Eye (tissue), 1 donor: ENCODE measurements around the gene OR51F2.
"Not testable (repeated sequence)": the region's sequence is repeated elsewhere in the genome, so short reads cannot be mapped to it uniquely, and the experiment has no call there.

Experiments
- DNase-seq: peaks from one replicate; pipeline ENCODE4 v3.0.0-alpha.2; 2015

The OR51F2 gene, protein sequence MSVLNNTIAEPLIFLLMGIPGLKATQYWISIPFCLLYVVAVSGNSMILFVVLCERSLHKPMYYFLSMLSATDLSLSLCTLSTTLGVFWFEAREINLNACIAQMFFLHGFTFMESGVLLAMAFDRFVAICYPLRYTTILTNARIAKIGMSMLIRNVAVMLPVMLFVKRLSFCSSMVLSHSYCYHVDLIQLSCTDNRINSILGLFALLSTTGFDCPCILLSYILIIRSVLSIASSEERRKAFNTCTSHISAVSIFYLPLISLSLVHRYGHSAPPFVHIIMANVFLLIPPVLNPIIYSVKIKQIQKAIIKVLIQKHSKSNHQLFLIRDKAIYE

DNA sequence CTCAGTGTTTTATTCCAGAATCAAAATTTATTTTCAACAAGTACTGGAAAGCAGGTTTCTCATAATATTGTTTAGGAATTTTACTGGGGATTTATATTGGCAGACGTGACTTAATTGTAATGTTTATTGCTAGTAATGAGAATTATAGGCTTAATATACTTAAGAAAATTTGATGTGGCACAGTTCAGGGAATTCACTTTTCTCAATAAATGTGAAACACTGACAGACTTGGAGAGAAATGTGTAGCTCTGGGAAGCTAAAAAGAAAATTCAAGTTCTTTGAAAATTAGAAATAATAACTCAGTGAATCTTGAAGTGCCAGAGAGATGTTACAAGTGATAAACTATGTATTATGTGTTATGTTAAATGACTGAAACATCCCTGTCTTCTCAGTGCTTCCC is at the start of gene OR51F2:
TSS of gene OR51F2 (plus strand) at position 301 of the 400 bp plus-strand sequence. CDS start 101 bp downstream, outside the sequence.
- DNase-seq, result no peak

DNA sequence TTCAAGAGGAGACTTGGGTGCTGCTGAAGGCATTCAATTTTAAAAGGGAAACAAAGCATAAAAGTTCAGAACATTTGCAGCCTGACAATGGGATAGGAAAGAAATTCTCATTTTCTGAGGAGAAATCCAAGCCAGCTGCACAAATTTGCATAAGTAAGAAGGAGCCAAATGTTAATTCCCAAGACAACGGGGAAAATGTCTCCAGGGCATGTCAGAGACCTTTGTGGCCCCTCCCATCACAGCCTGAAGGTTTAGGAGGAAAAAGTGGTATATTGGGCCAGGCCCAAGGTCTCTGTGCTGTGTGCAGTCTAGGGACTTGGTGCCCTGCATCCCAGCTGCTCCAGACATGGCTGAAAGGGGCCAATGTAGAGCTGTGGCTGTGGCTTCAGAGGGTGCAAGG is 38.7 kb upstream of the OR51F2 start:
- DNase-seq, result no peak

DNA sequence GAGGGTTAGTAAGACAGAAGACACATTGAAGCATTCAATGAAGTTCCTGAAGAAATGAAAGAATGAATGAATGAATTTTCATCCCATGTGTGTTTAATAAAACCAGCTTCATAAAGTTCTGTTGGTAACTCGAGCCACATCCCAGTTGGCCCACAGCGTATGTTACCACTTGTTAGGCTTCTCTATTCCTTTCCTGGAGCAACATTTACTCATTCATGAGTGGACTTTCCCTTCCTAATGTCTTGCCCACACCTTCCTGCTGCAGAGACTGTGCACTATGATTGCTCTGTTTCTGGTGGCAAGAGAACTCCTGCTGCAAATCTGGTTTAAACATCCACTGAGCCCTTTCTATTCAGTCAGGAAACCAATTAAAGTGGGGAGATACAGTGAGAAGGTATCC is 23.9 kb upstream of the OR51F2 start:
- no peak for DNase-seq

DNA sequence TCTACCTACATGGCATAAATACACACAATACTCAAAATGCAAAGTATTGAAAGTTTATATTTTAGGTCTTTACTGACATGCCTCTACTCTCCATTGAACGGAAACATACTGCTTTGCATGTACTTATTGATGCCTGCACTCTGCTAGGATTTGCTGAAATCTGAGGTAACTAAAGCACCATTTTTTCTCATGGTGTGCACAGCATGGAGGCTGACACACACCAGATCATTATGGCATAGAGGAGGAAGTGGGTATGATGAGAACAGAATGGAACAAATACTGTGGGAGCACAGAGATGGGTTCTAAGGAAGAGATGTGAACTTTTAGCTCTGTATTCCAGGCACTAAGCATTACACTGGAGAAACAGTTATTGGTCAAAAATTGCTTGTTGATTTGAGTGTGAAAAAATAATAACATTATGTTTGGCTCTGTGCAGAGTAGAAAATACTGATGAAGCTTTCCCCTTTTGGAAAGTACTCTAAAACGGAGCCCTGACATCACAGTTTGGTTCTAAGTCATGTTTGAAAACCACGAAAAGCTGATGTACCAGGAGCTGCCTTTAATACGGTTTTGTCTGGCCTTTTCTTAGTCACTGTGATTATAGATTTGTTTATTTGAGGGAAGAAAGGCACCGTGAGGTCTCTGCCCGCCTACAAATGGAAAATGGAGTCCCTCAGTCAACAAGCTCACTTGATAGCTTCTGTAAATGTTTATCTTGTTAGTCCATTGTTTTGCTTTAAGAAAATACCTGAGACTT is 22.5 kb upstream of the OR51F2 start:
- DNase-seq, result no peak

DNA sequence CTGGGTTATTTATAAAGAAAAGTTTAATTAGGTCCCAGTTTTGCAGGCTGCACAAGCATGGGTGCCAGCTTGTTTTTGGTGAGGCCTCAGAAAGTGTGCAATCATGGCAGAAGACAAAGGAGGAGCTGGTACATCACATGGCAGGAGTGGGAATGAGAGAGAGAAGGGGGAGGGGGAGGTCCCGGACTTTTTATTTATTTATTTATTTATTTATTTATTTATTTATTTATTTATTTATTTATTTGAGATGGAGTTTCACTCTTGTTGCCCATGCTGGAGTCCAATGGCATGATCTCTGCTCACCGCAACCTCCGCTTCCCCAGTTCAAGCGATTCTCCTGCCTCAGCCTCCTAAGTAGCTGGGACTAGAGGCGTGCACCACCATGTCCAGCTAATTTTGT is 19.8 kb upstream of the OR51F2 start:
- not testable (repeated sequence) for DNase-seq

DNA sequence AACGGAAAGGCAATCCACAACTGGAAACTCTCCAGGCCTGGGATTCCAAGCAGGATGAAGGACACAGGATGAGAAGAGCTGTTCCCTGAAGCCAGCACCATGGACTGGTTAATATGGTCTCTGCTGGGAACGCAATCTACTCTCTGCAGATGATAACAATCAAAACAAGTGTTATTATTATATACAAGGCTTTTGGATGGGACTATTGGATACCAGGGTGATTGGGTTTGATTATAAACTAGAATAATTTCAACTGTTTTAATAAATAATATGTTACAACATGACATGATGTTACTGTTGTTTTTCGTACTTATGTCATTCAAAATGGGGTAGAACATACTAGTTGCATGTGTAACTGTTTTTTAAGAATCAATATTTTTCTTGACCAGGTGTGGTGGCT is 16.8 kb upstream of the OR51F2 start, which contains the start of gene OR52R1:
TSS of gene OR52R1 (minus strand) at position 101 of the 400 bp plus-strand sequence. CDS start at position 101, 0 bp downstream.
- DNase-seq, result no peak

DNA sequence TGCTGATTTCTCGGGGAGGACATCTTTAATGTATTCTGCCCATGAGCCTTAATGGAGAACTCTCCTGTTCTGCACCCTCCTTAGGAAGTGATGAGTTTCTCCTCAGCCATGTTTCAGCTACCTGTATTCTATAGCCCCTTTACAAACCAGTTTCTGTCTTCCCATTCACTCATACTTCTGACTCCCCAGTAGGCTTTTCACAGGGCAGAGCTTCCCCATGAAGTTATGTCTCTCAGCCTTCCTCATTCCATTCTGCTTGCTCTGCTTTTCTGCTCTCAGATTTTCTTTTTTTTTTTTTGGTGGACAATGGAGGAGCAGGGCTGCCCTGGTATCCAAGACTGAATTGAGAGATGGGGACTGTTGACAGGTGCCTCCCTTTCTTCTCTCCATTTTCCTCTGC is 12.6 kb upstream of the OR51F2 start:
- DNase-seq, result no peak

DNA sequence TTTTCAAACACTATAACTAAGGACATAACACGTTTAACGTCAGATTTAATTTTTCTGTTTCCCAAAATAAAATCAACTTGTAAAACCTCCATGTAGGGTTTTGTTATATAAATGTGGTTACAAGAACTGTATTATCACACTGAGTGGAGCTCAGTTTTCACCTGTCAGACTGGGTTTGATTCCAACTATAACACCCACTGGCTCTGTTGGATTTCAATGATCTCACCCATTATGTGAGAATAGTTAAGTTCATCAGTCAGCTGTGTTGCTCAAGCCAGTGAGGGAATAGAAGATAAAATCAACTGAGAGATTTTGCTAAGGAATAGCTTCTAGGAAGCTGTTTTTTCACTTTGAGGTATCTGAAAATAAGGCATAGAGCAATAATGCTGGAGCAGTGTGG is 11.9 kb upstream of the OR51F2 start:
- peak; percentile 6 for DNase-seq

DNA sequence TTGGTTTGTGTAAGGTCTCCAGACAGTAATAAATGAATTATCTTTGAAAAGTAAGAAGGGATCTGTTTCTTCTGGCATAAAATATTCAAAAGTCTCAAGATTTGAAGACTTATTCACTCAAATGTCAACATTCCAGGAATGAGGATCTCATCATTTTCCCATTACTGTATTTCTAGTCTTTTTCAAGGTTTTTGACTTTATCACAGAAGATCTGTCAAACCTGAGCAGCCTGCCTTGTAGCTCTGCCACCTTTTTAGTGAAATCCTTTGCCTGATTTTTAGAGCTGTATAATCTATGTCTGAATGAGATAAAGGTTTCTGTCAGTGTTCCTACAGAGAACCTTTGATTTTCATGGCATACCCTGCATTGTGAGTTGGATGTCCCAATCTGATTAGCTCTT is 4.0 kb downstream of the OR51F2 start:
- no peak for DNase-seq

DNA sequence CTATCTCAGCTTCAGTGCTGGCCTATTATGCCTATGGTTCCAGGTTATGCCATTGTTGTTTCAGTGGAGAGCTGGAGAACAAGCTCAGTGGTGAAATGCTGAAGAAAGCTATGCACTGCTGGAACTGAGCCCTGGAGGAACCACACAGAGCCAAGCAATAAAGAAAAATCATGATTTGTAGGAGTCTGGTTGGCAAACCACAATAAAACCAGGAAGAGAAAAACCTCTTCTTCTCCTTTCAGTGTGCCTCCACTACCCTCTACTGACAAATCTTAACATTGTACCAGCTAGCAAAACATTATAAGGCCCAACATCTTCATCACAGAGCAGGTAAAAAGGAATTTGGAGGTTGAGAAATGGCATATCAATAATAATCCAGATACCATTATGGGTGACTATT is 5.3 kb downstream of the OR51F2 start:
- DNase-seq, result no peak

DNA sequence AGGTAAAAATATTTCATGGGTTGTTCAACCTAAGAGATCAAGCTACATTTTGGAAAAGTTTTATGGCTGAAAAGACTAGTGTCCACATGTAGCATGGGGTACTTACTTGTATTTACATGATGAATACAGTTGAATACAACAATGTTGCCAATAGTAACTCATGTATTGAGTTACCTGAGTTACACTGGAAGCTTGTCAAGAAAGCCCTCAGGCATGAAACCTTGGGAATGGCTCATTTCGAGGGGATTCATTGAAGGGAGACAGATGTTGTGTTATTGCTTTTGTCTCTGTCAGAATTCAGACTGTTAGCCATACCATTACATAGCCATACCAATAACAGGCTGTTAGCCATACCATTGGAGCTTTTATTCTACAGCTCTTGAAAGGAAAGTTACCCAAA is 9.2 kb downstream of the OR51F2 start:
- DNase-seq, result no peak

DNA sequence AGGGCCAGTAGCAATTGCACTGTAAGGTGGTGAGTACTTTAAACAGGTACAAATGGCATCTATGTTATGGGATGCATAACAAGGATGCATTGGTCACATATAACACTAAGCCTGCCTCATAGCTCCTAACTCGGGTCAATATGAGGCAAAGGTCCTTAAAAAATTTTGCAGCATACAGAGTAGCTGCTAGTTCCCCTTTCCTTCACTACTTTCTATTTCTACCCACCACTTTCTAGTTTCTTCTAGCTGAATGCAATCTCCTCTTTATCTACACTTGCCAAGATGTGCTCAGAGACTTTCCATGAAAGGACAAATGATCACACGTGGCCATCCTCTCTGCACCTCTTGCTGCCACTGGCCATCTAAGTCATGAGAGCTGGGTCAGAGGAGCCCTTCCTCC is 9.8 kb downstream of the OR51F2 start:
- DNase-seq, result no peak

DNA sequence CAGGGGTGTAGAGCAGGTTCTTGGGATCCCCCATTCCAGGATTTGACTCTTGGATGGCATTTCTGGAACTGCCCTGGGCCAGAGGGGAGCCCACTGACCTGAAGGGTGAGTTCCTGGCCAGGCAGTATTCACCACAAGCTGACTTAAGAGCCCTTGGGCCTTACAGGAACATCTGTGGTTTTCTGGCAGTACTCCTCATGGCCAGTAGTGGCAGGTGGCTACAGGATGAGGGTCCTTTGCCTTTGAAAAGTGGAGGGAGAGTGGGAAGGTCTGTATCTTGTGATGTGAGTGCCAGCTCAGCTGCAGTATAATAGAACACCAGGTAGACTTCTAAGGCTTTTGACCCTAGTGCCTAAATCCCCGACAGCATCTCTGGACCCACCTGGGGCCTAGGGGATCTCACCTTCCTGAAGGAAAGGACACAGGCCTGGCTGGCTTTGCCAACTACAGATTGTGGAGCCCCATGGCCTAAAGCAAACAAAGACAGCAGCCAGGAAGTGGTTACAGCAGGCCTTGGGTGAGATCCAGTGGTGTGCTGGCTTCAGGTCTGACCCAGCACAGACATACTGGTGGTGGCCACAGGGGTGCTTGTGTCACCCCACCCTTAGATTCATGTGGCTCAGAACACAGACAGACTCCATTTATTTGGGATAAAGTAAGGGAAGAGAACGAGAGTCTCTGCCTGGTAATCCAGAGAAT is 18.9 kb downstream of the OR51F2 start:
- DNase-seq, result no peak

DNA sequence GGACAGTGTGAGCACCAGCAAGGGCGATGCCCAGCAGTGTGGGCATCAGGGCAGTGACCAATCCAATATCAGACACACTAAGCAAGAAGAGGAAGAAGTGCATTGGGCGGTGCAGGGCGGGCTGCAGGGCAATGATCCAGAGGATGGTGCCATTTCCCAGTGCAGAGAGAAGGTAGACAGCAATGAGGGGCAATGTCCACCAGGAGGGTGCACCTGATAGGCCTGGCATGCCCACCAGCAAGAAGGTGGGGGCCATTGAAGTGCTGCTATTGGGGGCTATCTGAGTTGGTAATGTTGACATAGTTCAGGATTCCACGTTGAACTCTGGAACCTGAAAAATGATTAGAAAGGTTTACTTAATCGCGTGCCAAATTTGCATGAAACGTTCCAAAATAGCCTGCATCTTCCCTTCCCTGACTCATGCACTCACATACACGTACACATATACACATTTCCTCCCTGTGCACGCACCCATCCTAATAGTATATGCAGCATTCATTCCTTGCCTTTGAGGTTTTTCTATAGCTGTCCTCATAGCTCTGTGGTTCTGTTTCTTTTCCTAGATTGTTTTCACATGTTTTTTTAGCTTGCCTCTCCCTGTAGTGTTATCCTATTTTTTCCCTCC is 27.9 kb downstream of the OR51F2 start, which contains the start of gene OR51S1:
TSS of gene OR51S1 (minus strand) at position 301 of the 625 bp plus-strand sequence. CDS start at position 301, 0 bp downstream.
- DNase-seq, result no peak

DNA sequence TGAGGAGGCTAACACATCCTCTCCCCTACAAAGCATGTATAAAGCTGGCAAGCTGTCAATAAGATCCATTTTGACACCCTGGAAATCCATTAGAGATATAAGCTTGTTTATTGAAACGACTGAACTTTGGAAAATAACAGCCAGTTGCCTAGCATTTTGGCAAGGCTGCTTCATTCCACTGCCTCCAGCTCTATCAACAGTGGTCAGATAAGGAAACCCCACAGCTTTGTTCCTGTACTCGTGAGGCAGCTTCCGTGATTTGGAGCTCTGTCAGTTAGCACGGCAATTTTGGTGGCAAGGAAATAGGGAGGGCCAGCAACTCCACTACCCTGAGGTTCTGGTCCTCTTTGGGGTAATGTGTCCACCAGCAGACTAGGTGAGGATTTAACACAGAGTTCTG is 29.9 kb downstream of the OR51F2 start:
- DNase-seq, result peak; percentile 21

DNA sequence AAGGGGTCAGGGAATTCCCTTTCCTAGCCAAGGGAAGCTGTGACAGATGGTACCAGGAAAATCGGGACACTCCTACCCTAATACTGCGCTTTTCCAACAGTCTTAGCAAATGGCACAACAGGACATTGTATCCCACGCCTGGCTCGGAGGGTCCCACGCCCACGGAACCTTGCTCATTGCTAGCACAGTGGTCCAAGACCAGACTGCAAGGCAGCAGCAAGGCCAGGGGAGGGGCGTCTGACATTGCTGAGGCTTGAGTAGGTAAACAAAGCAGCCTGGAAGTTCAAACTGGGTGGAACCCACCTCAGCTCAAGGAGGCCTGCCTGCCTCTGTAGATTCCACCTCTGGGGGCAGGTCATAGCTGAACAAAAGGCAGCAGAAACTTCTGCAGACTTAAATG is 33.2 kb downstream of the OR51F2 start:
- DNase-seq, result not testable (repeated sequence)

DNA sequence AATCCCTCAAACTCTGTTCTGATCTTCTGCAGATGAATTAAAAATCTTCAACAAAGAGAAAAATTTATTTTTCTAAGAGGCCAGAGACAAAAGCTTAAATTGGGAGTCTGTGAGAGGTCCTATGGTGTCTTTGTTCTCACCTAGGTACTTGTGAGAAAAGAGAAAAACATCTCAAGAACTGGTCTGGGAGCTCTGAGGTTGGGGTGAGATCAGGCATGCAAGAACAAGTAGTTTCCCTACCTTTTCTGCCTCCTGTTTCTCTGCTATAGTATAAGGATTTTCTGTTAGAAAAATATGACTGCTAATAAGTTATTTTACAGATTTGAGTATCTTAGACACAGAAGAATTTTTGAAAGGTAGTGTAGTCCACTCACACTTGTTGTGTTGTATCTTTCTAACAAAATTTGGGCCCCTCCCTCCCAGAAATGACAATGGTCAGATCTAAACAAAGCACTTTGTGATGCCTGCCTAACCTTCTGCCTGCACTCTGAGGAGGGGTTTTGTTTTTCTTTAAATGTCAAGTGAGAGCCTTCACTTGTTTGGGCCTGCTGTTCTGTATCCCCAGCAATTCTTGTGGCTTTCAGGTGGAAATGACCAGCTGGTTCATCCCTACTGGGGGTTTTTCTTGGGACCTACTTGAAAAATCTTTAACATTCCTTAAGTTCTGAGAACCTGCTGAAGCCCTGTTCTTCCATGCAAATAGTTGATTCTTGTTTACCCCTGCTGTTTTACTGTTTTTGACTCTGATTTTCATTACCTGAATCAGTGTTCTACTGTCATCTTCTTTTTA is 41.5 kb downstream of the OR51F2 start:
- DNase-seq, result no peak

DNA sequence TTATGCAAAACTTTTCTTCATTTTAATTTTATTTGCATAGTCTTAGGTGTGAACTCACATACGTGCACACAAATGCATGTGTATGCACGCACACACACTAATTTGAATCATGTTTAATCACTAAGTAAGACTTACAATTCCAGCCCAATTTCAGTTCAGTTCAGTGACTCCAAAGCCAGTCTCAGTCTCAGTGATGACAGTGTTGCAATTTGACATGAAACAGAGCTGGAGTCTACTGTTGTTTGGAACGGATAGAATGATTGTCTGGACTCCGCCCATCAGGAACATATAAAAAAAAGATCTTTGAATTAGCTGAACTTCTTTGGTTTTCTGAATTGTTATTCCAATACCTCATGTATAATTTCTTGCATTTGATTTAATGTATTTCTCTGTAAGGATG is 42.8 kb downstream of the OR51F2 start:
- no peak for DNase-seq

DNA sequence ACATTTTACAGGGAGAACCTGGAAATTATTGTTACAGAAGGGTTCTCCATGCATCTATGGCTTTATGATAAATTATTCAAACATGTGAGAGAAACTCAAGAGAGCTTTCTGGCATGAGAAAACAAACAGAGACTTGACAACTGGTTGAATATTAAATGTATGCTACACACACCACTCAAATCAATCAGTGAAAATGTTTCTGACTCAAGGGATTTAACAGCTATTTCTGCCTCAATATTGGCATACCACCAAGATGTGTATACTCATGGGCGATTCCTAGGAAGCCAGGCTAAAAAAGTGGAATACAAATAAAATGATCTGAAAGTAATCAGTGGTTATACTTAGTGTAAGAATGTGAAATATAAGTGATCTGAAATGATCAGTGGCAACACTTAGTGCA is 44.7 kb downstream of the OR51F2 start:
- peak; percentile 13 for DNase-seq
